ENCODE results near the gene SACM1L.

SACM1L gene, protein sequence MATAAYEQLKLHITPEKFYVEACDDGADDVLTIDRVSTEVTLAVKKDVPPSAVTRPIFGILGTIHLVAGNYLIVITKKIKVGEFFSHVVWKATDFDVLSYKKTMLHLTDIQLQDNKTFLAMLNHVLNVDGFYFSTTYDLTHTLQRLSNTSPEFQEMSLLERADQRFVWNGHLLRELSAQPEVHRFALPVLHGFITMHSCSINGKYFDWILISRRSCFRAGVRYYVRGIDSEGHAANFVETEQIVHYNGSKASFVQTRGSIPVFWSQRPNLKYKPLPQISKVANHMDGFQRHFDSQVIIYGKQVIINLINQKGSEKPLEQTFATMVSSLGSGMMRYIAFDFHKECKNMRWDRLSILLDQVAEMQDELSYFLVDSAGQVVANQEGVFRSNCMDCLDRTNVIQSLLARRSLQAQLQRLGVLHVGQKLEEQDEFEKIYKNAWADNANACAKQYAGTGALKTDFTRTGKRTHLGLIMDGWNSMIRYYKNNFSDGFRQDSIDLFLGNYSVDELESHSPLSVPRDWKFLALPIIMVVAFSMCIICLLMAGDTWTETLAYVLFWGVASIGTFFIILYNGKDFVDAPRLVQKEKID

DNA sequence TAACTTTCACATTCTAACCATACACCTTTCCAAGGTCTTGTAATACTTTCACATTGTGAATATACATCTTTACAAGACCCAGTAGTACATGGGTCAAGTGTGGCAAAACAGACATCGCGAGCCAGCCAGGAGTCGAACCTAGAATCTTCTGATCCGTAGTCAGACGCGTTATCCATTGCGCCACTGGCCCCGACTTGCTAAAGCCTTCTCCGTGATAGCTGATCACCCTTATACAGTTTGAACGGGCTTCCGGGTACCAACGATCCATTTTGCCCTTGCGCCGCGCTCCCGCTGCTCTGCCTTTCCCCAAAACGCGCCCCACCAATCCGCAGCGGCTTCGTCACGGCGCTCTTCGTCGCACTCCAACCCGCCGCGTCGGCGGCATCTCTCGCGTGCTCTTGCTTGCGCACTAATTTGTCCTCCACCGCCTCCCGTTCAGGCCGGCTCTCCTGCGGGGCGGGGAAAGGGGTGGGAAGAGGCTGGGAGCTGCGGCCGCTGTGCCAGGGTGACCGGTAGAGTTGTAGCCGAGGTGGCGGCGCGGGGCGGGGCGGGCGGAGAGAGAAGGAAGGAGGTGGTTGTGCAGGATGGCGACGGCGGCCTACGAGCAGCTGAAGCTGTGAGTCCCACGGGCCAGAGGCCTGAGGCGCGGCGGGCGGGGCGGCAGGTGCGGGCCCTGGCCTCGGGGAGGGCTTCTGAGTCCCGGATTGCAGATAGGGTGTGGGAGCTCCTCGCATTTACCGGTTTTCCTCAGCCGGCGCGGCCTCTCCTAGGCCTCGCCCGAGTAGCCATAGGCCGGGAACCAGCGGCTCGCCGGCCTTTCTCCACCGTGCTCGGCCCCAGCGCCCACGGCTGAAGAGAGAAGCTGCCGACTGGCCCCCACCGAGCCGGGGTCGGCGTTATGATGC, at the start of gene SACM1L:
TSS of gene SACM1L (plus strand) at position 515 of the 905 bp plus-strand sequence. CDS start at position 585, 70 bp downstream.
- DNase-seq = peak; percentile 97 to 98

DNA sequence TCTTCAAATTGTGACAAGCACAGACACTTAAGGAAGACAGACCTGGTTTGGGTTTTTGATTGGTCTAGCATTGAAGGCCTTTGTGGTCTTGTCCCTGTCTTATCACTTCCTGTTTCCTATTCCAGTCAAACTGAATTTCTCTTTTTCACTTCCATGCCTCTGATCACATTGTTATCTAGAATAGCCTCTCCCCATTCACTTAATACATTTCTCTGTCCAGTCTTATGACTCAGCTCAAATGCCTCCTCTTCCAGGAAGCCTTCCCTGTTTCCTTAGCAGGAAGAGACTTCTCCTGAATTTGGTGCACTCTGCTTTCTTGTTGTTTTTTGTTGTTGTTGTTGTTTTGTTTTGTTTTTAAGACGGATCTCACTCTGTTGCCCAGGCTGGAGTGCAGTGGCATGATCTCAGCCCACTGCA, 49.1 kb upstream of the SACM1L start:
- no peak for DNase-seq

DNA sequence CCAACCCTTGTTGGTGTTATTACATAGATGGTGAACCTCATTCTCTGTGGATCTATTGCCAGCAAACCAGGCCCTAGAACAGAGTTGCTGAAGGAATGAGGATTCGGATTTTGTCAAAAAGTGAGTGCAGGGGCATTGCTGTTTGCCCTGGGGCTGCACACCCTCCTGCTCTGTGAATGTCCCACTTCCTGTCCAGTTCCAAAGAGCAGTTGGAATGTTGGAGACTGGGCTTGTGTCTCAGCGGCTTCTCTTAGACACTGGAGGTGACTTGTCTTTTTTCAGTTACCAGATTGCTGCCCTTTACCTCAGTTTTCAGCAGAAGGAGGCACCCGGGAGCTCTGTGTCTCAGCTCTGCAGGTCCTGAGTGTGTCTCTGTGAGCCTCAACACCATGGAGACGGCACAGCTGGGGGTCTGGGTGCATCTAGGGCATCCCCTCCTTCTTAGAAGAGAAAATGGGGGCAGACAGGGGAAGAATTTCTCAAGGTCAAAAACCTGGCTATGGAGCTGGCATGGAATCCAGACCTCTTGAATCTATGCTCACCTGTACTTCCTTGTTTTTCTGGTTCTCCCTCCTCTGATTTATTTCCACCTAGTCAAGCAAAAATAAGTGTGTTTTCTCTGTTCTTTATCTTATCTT, 48.4 kb upstream of the SACM1L start:
- no peak for DNase-seq

DNA sequence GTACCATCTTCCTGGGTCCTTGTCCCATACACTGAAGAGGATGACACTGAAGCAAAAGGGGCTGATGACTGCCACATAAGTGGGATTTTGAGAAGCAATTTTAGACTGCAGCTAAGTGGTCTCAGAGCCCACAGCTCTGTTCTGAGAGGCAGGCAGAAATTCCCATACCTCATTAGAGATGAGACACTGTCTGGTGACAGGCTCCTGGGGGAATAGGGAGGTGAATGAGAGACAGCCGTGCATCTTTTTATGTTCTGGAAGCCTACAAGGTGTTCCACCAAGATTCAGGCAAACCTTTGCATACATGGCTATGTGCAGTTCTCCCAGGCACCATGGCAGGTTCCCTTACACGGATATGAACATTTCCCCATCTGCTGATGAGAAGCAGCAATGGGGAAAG, 47.4 kb upstream of the SACM1L start:
- DNase-seq = no peak

DNA sequence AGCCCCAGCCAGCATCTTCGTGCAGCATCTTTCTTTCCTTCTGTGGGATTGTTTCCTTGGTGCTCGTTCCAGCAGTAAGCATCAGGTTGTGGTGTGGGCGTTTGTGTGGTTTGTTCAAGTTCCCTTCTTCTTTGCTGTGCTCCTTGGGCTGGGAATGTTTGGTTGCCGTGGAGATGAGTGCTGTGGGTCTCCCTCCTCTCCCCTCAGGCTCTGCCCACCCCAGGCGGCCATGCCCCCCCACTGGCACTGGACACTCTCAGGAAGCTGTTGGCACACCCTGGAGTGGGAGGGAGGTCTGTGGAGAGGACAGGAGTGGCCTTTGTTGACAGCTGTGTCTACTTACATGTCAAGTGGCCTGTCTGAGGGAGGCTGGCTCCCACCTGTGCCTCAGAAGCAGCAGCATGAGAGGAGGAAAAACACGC, 46.5 kb upstream of the SACM1L start:
- DNase-seq = peak; percentile 21 to 27

DNA sequence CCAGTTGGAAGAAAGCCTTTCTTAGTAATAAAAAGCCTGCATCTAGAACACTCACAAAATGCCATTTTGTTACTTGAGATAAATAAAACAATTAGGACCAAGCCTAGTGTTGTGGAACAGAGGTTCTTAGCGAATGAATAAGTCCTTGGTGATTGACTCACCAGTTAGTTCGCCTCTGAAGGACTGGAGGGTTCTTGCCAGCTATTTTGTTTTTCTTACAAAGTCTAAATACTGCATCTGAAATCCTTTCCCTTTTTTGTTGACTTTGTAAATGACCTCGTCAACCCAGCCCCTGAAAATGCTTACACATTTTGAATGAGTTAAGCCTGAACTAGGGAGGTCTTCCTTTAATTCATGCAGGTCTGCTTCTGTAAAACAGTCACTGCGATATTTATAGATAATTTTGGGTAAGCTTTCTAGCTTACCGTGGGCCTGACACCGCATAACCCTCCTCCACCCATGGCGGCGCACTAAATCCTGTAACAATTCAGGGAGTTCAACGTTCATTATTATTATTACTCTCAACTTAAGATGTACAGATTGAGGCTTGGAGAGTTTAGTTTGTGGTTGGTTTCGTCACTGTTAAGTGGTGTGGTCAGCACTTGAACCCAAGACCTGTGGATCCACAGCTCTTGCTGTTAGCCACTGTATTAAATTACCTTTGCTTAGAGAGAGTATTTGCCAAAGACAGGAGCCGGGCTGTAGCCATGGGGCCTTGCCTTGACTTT, 45.0 kb upstream of the SACM1L start:
- DNase-seq = no peak

DNA sequence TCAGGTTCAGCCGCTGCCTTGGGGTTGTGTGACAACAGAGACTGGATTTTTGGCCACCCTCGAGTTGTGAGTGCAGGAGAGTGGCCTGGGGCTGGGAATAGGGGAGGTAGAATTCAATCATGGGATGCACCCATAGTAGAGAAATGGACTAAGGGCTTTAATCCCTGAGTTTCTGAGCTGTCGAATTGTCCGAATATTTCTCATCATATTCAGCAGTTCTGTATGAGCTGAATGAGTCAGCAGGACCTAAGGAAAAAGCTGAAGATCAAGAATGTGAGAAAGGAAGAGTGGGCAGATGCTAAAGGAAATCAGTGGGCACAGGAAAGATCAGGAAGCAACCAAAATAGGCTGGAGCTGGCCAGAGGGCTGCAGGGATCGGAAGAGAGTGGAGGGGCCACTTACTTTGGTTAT, 44.4 kb upstream of the SACM1L start:
- no peak for DNase-seq

DNA sequence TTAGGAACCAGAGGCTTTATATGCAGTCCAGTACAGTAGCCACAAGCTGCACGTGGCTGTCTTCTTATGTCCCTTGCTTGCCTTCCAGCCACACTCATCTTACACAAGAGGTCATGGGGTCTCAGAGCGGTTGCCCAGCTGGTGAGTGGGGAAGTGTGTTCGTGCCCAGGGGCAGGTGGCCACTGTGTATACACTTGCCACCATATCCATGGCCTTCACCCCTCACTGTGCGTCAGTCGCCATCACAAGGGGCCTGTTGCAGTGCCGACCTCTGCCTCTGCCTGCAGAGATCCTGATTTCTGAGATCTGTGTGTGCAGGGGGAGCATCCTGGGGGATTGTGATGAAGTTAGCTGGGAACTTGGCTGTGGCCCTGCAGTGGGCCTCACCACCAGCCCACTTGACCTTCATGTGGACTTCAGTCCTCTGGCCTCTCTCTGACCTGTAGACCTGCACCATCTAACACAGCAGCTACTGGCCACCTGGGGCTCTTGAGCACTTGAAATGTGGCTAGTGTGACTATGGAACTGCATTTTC, 43.1 kb upstream of the SACM1L start:
- peak in 1 of 2 experiments; percentile 57 for DNase-seq

DNA sequence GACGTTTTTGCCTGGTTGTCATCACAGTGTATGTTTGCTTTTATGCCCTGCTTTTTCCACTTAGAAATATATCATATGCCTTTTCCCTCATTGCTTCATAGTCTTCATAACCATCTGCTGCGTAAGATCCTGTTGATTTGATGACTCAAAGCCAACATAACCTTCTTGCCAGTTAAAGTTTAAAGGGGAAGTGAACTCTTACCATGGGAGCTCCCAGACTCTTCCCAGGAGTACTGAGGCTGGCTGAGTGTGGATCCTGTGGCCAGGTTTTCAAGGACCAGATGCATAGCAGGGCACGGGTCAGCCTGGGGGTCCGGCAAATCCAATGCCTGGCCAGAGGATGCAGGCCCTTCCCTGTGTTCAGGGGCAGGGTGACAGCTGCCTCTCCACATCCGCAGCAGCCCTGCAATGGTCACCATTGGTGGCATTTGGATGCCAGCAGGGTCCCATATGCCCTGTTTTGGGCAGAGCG, 42.0 kb upstream of the SACM1L start:
- DNase-seq = peak; percentile 17 to 19

DNA sequence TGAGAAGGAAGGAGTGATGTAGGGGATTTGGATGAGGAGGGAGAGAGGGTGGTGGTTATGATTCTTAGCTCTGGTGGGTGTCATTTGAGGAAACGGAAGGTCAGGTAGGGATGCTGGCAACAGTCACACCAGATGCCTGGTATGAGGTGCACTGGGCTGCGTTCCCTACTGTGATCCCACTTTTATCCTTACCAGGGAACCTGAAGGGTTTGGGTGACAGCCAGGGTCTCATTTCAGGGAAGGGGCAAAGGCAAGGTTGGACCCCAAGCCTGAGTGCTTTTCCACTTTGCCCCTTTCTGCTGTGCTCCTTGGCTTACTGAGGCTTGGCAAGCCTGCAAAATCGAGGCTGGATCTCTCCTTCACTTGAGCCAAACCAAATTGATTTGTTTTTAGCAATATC, 36.0 kb upstream of the SACM1L start:
- no peak for DNase-seq

DNA sequence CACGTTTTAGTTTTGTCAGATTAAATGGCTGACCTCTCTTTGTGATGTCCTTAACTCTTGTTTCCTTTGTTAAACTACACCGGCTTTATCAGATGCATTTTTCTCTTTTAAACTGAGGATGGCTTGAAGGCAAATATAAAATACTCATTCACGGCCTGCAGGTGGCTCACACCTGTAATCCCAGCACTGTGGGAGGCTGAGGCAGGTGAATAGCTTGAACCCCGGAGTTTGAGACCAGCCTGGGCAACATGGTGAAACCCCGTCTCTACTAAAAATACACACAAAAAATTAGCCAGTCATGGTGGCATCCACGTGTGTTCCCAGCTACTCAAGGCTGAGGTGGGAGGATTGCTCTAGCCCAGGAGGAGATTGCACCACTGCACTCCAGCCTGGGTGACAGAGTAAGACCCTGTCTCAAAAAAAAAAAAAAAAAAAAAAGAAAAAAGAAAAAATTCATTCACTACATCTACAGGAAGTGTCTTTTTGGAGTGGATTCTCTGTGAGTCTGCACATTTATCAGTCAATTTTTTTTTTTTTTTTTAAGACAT, 34.7 kb upstream of the SACM1L start:
- DNase-seq = no peak

DNA sequence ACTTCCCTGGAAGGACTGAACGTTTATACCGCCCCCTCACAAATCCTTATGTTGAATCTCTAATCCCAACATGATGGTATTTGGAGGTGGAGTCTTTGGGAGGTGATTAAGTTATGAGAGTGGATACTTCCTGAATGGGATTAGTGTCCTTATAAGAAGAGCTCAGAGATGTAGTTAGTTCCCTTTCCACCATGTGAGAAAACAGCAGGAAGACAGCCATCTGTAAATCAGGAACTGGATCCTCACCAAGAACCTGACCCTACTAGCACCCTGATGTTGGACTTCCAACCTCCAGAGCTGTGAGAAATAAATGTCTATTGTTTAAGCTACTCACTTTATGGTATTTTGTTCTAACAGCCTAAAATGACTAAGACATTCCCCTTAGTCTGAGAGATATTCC, 33.3 kb upstream of the SACM1L start:
- DNase-seq = no peak

DNA sequence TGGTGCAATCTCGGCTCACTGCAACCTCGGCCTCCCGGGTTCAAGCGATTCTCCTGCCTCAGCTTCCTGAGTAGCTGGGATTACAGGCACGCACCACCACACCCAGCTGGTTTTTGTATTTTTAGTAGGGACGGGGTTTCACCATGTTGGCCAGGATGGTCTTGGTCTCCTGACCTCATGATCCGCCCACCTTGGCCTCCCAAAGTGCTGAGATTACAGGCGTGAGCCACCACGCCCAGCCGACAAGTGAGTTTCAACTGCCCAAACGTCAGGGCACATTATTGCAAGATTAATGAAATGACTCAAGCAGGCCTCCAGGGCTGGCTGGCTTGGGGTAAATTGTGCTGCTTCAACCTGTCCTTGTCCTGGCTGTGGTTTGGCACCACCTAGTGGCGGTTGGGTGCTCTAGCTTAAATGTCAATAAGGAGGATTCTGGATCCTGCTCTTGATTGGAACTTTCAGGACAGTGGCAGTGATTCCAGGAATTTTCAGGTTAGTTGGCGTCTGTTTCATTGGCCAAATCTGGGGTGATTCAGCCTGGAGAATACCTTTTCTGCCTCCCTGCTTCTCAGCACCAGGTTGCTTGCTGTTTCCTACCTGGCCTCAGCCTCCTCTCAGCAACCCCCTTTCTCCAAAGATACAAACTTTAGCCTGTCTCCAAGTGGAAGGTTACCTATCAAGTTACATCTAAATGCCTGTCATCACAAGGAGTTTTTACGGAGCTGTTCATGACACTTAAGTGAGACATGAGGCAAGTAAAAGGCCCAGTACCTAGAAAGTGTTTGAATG, 32.4 kb upstream of the SACM1L start:
- DNase-seq = peak; percentile 77 to 92

DNA sequence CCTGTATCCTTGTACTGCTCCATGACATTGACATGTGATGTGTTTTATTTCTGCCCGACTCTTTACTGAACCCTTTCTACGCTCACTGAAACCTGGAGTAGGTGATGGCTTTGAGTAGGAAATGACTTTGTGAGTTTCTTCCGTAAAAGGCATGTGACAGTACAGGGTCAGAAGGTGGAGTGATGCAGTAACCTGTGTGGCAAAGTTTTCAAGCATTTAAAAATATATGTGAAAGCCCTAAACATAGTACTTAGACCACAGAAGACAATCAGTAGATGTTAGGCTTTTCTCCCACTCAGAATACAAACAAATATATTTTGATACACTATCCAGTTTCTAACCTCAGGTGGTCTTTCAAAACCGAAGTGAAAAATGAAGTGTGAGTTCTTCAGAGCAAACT, 31.3 kb upstream of the SACM1L start:
- no peak for DNase-seq

DNA sequence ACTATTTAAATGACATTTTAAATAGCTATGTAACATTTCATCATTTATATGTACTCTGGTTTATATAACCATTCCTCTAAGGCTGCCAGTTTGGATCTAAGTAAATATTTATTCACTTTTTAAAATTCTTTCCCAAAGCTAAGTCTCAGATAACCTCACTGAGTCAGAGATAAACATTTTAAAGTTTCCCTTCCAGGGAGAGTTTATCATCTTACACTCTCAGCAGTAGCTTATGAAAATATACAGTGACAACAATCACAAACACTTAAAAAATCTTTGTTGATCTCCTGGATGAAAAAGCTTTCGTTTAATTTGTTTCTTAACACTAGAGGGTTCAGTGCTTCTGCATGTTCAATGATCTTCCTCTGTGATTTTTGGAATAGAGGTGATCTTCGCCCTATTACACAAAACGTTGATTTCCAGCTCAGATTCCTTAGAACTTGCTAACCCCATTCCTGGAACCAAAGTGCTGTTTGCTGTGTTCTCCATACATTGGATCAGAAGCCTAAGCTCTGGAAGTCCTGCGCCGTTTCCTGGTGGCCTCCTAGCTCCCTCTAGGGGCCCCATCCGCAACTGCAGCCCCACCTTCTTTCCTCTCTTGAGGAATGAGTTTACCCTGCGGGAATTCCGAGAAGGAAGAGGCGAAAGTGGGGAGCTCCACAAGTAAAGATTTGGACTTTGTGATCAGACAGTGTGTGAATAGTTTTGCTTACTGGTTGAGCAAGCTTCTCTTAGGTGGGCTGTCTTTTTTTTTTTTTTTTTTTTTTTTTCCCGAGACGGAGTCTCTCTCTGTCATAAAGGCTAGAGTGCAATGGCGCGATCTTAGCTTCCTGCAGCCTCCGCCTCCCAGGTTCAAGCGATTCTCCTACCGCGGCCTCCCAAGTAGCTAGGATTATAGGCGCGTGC, 29.3 kb upstream of the SACM1L start:
- DNase-seq = peak; percentile 52 to 64

DNA sequence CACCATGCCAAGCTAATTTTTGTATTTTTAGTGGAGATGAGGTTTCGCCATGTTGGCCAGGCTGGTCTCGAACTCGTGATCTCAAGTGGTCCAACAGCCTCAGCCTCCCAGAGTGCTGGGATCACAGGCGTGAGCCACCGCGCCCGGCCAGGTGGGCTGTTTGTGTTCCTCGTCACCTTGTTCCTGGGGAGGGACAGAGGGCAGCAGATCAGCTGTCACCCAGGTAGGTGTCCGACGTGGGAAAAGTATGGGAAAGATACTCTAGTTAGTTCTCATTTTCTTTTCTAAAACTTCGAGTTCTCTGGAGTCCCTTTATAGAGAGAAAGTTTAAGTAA, 28.7 kb upstream of the SACM1L start:
- no peak for DNase-seq

DNA sequence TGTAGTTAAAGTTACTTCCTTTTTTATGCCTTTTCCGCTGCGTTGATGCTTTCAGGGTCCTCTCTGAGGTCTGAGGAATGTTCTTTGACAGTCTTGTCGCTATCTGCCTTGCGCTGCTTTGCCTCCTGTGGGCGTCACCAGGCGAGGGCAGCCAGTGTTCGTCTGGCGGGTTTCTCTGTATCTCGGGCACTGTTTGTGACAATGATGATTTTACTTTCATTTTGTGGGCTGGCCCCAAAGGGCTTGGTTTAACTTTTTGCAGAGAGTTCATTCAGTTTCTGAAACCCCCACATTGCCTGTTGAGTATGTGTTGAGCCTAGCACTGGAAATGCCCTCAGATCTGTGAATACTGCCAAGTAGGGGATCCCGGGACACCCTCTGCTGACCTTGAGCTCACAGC, 24.6 kb upstream of the SACM1L start:
- DNase-seq = no peak

DNA sequence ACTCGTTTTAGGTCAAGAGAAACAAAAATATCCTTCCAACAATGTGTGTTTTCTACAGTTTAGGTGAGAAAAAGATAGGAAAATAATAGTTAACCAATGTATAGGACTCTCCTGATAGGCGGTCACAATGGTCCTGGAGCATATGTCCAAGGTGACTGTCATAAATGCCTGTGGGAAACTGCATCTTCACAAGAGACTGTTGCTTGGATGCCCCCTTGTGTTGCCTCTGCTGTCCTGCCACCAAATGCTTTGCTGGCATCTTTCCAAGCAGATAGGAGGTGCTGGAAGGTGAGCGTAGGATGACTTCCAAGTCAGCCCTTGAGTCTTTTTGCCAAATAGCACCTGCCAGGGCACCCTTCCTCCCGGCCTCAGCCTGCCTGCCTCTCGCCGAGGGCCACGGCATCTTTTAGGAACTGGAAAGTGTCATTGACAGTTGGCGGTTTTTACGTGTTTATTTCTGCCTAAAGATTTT, 24.1 kb upstream of the SACM1L start:
- DNase-seq = peak; percentile 52 to 58

DNA sequence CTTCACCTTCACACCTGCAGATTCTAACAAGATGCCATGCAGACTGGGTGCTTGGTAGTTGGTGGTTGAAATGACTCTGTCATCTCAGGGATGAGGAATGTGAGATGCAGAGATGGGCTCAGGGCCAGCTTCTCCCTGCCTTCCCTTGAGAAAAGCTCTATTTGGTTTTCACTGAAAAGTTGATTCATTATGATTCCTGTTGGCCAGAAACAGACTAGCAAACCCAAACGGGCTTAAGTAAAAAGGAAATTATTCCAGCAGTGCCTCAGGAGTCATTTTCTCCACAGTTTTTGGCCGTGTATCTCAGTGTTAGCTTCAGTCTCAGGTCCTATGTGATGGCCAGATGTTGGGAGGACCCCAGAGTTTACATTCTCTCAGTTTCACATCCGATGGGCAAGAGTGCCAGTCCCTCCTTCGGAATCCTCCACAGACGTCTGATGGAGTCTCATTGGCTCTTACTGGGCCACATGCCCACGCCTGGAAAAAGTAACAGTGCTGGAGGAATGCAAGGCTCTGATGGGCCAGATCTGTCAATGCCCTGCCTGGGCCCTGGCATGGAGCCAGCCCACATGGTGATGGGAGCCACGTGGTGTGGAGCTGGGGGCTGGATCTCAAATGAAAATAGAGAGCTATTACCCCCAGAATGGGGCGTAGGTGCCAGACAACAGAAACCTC, 22.3 kb upstream of the SACM1L start:
- no peak for DNase-seq

All from SHP77 (cell line).